ENCODE data around the gene MAP2. TPM values are rescaled to one million over a fixed set of nuclear protein-coding genes. Genes with fewer than 3 reads are reported as not detected.

MAP2 gene
- total RNA-seq, 1 donor from 2014 or later = 6.4 TPM

GRCh38 chr2:209424199-209424701 is 403 bp downstream of the MAP2 start:
- ATAC-seq = no peak

- ATAC-seq = no peak
These were observed 1.1 kb downstream of the MAP2 start for GRCh38 chr2:209424781-209425470.

DNA sequence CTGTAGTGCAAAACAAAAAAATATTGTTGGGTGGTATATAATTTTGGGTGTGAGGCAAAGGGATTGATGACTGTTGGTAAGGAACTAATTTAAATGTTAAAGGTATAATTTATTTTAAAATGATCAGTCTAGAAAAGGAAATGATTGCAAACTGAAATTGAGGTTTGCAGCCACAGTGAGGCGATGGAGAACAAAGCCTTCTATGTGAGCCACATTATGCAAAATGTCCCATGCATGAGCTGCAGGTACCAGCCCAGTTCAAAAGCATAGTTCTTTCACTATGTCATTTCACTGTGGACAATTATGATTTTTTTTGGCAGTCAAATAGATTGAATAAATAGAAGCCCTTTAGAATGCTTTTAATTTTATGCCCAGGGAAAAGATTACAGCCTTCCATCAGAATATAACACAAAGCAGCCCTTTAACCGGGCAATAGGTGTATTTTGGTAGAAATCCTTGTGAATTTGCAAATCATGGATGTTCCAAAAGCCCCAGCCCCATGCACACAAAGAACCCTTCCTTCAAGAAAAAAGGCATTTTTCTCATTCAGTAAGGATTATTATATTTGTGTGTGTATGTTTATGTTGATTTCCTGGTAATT is 1.7 kb downstream of the MAP2 start:
- ATAC-seq = peak; percentile 27

- peak; percentile 14 for ATAC-seq
These were observed 2.6 kb downstream of the MAP2 start for GRCh38 chr2:209426432-209426831.

DNA sequence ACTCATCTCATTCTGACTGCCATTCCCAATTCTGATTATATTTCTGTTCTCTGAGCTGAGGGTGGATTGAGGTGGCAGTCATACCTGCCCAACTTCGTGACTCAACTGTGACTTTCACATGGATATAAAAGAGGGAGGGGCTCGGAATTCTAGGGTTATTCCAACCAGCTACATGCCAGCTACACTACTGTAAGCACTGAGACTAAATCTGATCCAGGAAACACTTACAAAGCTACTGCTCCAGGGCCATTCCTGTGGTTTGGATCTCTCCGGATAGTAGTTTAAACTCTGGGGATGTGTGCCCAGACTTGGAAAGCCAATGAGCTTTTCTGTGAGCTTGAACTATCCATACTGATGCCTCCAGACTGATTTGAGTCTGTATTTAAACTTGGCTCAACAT is 7.9 kb downstream of the MAP2 start:
- peak; percentile 94 for ATAC-seq

GRCh38 chr2:209441541-209441940 is 17.7 kb downstream of the MAP2 start:
- ATAC-seq = no peak

- no peak for ATAC-seq
These were observed 19.1 kb downstream of the MAP2 start for GRCh38 chr2:209442939-209443338.

- peak; percentile 84 for ATAC-seq
These were observed 21.6 kb downstream of the MAP2 start for GRCh38 chr2:209445485-209445884.

- ATAC-seq = no peak
These were observed 27.5 kb downstream of the MAP2 start for GRCh38 chr2:209451209-209451834.

GRCh38 chr2:209456489-209456888 is 32.6 kb downstream of the MAP2 start:
- no peak for ATAC-seq

GRCh38 chr2:209458008-209458979 is 34.4 kb downstream of the MAP2 start:
- no peak for ATAC-seq

DNA sequence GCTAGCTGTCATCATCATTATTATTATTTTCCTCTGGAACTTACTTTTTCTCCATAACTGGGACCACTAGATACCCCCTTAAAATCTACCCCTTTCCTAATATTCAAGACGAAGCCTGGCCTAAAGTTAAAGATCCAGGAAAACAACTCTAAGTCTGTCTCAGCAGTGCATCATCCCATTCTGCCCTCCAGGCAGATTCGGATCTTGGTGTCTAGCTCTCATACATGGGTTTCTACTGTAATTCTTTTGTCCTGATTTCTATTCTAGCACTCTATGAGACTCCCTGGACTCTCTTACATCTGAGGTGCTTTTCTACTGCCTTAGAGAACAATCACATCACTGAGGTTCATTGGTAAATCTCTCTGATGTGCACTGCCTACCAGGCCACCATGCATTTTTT is 35.5 kb downstream of the MAP2 start:
- ATAC-seq = no peak

DNA sequence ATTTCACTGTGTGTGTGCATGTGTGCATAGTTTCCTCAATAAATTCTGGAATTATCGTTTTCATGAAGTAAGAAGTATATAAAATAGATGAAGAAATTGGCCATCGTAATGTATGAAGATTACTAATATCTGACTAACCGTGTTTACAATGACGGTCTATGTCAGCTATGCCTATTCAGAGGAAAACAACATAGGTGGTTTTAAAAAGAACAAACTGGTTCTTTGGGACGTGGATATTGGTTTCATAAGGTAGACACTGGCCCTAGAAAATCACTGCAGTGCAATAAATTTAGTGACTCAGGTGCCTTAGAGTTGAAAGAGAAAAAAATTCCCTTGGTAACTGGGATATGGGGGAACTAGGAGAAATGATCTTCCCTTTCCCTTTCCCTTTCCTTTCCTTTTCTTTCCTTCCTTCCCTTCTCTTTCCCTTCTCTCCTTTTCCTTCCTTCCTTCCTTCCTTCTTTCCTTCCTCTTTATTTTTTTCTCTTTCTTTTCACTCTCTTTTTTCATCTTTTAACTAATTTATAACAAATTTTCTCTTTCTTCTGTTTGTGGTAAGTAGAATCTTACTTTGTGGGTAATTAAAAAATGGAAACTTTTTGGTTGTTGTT is 36.4 kb downstream of the MAP2 start:
- ATAC-seq = peak; percentile 28

- no peak for ATAC-seq
These were observed 39.4 kb downstream of the MAP2 start for GRCh38 chr2:209463226-209463625.

DNA sequence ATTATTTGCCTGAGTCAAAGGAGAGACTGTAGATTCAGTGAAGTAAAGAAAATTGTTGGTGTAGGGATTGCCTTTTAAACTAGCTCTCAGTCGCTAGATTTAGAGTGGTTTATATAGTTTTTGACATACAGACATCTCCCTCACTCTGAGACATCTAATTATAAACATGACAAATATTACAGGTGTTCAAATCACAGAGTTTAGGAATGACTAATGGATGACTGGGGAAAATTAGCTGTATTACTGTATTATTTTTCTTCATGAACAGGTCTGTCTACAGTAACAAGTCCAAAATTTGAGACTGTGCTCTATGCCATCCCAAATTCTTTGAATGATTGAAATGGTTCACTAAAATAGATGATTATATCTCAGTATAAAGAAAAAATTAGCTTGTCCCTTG is 40.0 kb downstream of the MAP2 start:
- ATAC-seq = no peak

DNA sequence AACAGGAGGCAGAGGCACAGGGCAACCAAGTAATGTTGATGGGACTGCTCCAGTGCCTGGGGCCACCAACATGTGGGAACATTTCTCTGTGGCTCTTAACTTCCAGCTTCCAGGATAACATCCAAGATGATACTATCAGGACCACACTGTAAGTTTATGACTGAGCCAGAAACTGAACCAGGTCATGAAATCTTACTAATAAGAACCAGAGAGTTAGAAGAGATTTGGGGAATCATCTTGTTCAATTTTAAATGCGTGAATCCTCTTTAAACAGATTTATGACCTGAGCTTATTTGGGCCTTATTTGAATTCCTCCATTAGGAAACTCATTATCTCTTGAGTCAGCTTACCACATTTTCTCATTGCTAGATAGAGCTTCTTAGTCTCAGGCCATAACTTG is 45.0 kb downstream of the MAP2 start:
- no peak for ATAC-seq

DNA sequence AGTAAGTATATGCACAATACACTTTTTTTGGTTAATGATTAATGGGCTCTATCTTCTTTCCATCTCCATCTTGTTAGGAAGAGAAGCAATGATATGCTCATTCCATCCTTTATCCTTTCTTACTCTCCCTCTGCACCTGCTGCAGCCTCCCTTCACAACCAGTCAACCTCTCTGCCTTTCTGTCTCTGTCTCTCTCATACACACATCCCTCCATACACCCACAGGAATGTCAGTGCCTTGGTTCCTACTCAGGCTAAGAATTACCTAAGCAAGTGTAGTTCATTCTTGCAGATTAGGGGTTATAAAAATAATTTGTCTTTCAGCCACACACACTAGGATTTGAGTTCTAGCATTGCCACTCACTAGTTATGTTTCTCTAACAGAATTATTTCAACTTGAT is 45.6 kb downstream of the MAP2 start:
- ATAC-seq = no peak

DNA sequence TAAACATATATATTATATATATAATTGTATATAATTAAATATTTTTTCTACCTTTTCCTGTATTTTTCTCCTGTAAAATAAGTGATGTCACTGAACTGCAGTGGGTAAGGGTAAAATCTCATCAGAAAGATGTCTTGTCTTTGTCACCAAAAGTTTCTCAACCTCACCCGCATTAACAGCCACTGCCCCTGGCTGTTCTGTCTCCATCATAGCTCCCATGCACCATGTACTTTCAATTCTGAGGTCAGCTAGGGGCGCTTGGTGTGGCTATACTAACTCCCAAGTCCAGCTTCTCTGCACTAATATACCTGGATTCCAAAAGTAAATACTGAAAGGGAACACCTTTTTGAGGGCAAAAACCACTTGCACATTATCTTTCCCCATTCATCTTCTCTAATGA is 46.6 kb downstream of the MAP2 start:
- no peak for ATAC-seq

DNA sequence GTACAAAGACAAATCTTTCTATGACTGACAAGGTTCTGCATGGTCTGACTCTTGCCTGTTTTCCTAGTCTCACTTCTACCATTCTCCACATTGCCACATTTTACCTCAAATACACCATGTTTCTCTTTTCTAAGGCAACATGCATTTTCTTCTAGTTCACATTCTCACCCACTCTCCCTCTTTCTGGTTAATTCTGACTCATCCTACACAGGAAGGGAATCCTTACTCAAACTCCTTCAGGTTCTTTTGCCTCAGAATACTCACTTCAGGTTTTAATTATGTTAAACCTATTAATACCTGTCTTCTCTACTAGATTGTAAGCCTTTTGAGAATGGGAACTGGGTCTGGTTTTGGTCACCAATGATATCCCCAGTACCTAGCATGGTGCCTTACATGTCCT is 47.2 kb downstream of the MAP2 start:
- ATAC-seq = no peak

DNA sequence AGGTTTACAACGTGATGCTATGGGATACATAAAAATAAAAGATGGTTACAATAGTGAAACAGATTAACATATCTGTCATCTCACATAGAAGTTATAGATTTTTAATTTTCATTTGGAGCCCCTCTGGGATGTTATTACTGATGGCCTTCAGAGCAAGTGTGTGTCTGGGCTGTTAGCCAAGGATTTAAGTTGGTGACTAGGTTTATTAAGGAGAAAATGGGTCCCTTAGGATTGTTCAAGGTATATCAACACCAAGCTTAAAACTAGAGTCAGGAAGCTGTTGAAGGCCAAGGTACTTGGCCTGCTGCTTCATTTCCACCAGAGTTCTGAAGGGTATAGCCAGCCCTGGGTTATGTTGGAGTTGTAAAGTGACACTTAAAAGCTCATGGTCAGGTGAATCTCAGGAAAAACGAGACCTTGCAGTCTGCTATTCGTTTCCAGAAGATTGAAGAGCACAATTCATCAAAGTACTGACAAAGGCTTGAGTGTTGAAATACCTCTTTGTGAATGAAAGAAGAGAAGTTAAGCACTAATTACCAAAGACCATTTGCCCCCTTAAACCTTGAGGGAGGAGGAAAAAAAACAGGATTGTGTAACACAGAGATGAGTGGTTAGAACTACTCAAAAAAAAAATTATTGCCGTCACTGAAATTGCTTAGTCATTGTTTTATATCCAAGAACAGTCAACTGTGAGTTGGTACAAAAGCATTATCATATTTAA is 48.4 kb downstream of the MAP2 start:
- peak; percentile 25 for ATAC-seq

GRCh38 chr2:209472871-209473270 is 49.0 kb downstream of the MAP2 start:
- no peak for ATAC-seq
